ENCODE data around the gene ZNF774.
"Not testable (repeated sequence)": the region's sequence is repeated elsewhere in the genome, so short reads cannot be mapped to it uniquely, and the experiment has no call there.

Gene ZNF774

GRCh38 chr15:90327311-90327710 lies 24.8 kb upstream of the ZNF774 start:
- H3K27me3 Mint-ChIP-seq, result no peaks in the 10 kb centered on the region
- H3K36me3 Mint-ChIP-seq, result no peaks in the 10 kb centered on the region
- peaks cover 4 to 6% of the 10 kb centered on the region in 2 donors for H3K4me1 Mint-ChIP-seq
- no peak overlapping the region for H3K27ac Mint-ChIP-seq
- DNase-seq, result no peak
- no peaks in the 10 kb centered on the region for H3K9me3 Mint-ChIP-seq
- no peak overlapping the region for H3K4me3 Mint-ChIP-seq
- no peak for ATAC-seq (replicated peaks)

GRCh38 chr15:90334304-90334731 lies 17.8 kb upstream of the ZNF774 start:
- Mint-ChIP-seq H3K4me3 (no peak overlapping the region), H3K27me3 (no peaks in the 10 kb centered on the region), H3K27ac (no peak overlapping the region), H3K9me3 (no peaks in the 10 kb centered on the region), H3K36me3 (no peaks in the 10 kb centered on the region), H3K4me1 (peaks cover 2 to 10% of the 10 kb centered on the region in 2 donors)
- ATAC-seq (replicated peaks) (no peak), DNase-seq (no peak)

- peaks cover 2 to 10% of the 10 kb centered on the region in 2 donors for H3K4me1 Mint-ChIP-seq
- H3K27me3 Mint-ChIP-seq, result no peaks in the 10 kb centered on the region
- ATAC-seq (replicated peaks) (peak; percentile 88 to 93), DNase-seq (no peak)
- no peaks in the 10 kb centered on the region for H3K9me3 Mint-ChIP-seq
- no peak overlapping the region for H3K4me3 Mint-ChIP-seq
- H3K27ac Mint-ChIP-seq, result no peak overlapping the region
- no peaks in the 10 kb centered on the region for H3K36me3 Mint-ChIP-seq
These were observed 15.4 kb upstream of the ZNF774 start for GRCh38 chr15:90336705-90337141.

- no peak overlapping the region for H3K27ac Mint-ChIP-seq
- peaks cover 3 to 11% of the 10 kb centered on the region in 2 donors for H3K4me1 Mint-ChIP-seq
- no peak overlapping the region for H3K4me3 Mint-ChIP-seq
- no peaks in the 10 kb centered on the region for H3K9me3 Mint-ChIP-seq
- ATAC-seq (replicated peaks), result peak; percentile 39 to 46
- no peaks in the 10 kb centered on the region for H3K36me3 Mint-ChIP-seq
- no peak for DNase-seq
- no peaks in the 10 kb centered on the region for H3K27me3 Mint-ChIP-seq
These were observed 14.8 kb upstream of the ZNF774 start for GRCh38 chr15:90337256-90337655.

GRCh38 chr15:90338532-90338931 lies 13.6 kb upstream of the ZNF774 start:
- Mint-ChIP-seq H3K4me3 (no peak overlapping the region), H3K36me3 (no peaks in the 10 kb centered on the region), H3K27me3 (no peaks in the 10 kb centered on the region), H3K9me3 (no peaks in the 10 kb centered on the region), H3K4me1 (peaks cover 7 to 18% of the 10 kb centered on the region in 2 donors), H3K27ac (no peak overlapping the region)
- DNase-seq (no peak), ATAC-seq (replicated peaks) (no peak)

- Mint-ChIP-seq H3K27me3 (no peaks in the 10 kb centered on the region), H3K27ac (no peak overlapping the region), H3K4me1 (peaks cover 7 to 21% of the 10 kb centered on the region in 2 donors), H3K9me3 (no peaks in the 10 kb centered on the region), H3K36me3 (no peaks in the 10 kb centered on the region), H3K4me3 (no peak overlapping the region)
- no peak for DNase-seq
- no peak for ATAC-seq (replicated peaks)
These were observed 11.7 kb upstream of the ZNF774 start for GRCh38 chr15:90340345-90340744.

- ATAC-seq (replicated peaks) (peak in 1 of 2 donors; percentile 38), DNase-seq (no peak)
- Mint-ChIP-seq H3K27me3 (no peaks in the 10 kb centered on the region), H3K4me1 (peaks cover 4 to 11% of the 10 kb centered on the region in 2 donors), H3K36me3 (no peaks in the 10 kb centered on the region), H3K4me3 (no peak overlapping the region), H3K9me3 (no peaks in the 10 kb centered on the region), H3K27ac (no peak overlapping the region)
These were observed 8.7 kb upstream of the ZNF774 start for GRCh38 chr15:90343302-90343790.

- H3K27me3 Mint-ChIP-seq, result no peaks in the 10 kb centered on the region
- peaks cover 4 to 11% of the 10 kb centered on the region in 2 donors for H3K4me1 Mint-ChIP-seq
- ATAC-seq (replicated peaks) (no peak), DNase-seq (no peak)
- no peak overlapping the region for H3K4me3 Mint-ChIP-seq
- no peaks in the 10 kb centered on the region for H3K9me3 Mint-ChIP-seq
- no peaks in the 10 kb centered on the region for H3K36me3 Mint-ChIP-seq
- H3K27ac Mint-ChIP-seq, result no peak overlapping the region
These were observed 7.4 kb upstream of the ZNF774 start for GRCh38 chr15:90344662-90345061.

GRCh38 chr15:90345857-90346256 lies 6.2 kb upstream of the ZNF774 start:
- ATAC-seq (replicated peaks) (no peak), DNase-seq (no peak)
- Mint-ChIP-seq H3K4me1 (peaks cover 4 to 11% of the 10 kb centered on the region in 2 donors), H3K27me3 (no peaks in the 10 kb centered on the region), H3K27ac (no peak overlapping the region), H3K9me3 (no peaks in the 10 kb centered on the region), H3K4me3 (no peak overlapping the region), H3K36me3 (no peaks in the 10 kb centered on the region)

GRCh38 chr15:90347431-90348065 lies 4.5 kb upstream of the ZNF774 start:
- not testable (repeated sequence) for H3K4me3 Mint-ChIP-seq; H3K9me3 Mint-ChIP-seq; H3K27ac Mint-ChIP-seq; DNase-seq; H3K36me3 Mint-ChIP-seq; ATAC-seq (replicated peaks); H3K27me3 Mint-ChIP-seq
- peaks cover 3 to 19% of the 10 kb centered on the region in 2 donors for H3K4me1 Mint-ChIP-seq

- DNase-seq, result no peak
- Mint-ChIP-seq H3K4me1 (peaks cover 1 to 18% of the 10 kb centered on the region in 2 donors), H3K27ac (no peak overlapping the region), H3K9me3 (no peaks in the 10 kb centered on the region), H3K27me3 (no peaks in the 10 kb centered on the region), H3K4me3 (no peak overlapping the region), H3K36me3 (no peaks in the 10 kb centered on the region)
- no peak for ATAC-seq (replicated peaks)
These were observed 3.6 kb upstream of the ZNF774 start for GRCh38 chr15:90348456-90348855.

GRCh38 chr15:90349072-90349471 lies 3.0 kb upstream of the ZNF774 start:
- H3K36me3 Mint-ChIP-seq, result no peaks in the 10 kb centered on the region
- no peak overlapping the region for H3K4me3 Mint-ChIP-seq
- H3K9me3 Mint-ChIP-seq, result no peaks in the 10 kb centered on the region
- no peak for ATAC-seq (replicated peaks)
- no peak overlapping the region for H3K27ac Mint-ChIP-seq
- DNase-seq, result no peak
- peaks cover 1 to 14% of the 10 kb centered on the region in 2 donors for H3K4me1 Mint-ChIP-seq
- no peaks in the 10 kb centered on the region for H3K27me3 Mint-ChIP-seq

GRCh38 chr15:90349821-90350220 lies 2.3 kb upstream of the ZNF774 start:
- H3K4me1 Mint-ChIP-seq, result peaks cover 1 to 14% of the 10 kb centered on the region in 2 donors
- H3K4me3 Mint-ChIP-seq, result no peak overlapping the region
- no peaks in the 10 kb centered on the region for H3K27me3 Mint-ChIP-seq
- H3K27ac Mint-ChIP-seq, result no peak overlapping the region
- ATAC-seq (replicated peaks) (no peak), DNase-seq (no peak)
- no peaks in the 10 kb centered on the region for H3K36me3 Mint-ChIP-seq
- H3K9me3 Mint-ChIP-seq, result no peaks in the 10 kb centered on the region

- no peaks in the 10 kb centered on the region for H3K27me3 Mint-ChIP-seq
- peaks cover 1 to 14% of the 10 kb centered on the region in 2 donors for H3K4me1 Mint-ChIP-seq
- no peaks in the 10 kb centered on the region for H3K9me3 Mint-ChIP-seq
- ATAC-seq (replicated peaks) (peak; percentile 22 to 33), DNase-seq (no peak)
- H3K36me3 Mint-ChIP-seq, result no peaks in the 10 kb centered on the region
- H3K4me3 Mint-ChIP-seq, result peak overlapping the region; percentile 91 to 95
- H3K27ac Mint-ChIP-seq, result peak overlapping the region; percentile 95
These were observed 491 bp upstream of the ZNF774 start for GRCh38 chr15:90351479-90352106.

- Mint-ChIP-seq H3K9me3 (no peaks in the 10 kb centered on the region), H3K27ac (no peak overlapping the region), H3K27me3 (no peaks in the 10 kb centered on the region), H3K4me3 (no peak overlapping the region), H3K36me3 (no peaks in the 10 kb centered on the region), H3K4me1 (peaks cover 1 to 14% of the 10 kb centered on the region in 2 donors)
- DNase-seq, result no peak
- ATAC-seq (replicated peaks), result no peak
These were observed 2.9 kb downstream of the ZNF774 start for GRCh38 chr15:90354986-90355385.
